ENCODE data around the gene CAMK2D.

CAMK2D gene

GRCh38 chr4:113524096-113524495 lies 237.4 kb downstream of the CAMK2D start:
- Histone ChIP-seq H3K9me3 (ENCODE audit: control insufficient read depth, insufficient read depth, low read length) (no peaks in the 10 kb centered on the region), H3K27me3 (ENCODE audit: control insufficient read depth, insufficient read depth, low read length) (no peaks in the 10 kb centered on the region), H3K4me1 (ENCODE audit: control insufficient read depth, insufficient read depth, low read length) (no peaks in the 10 kb centered on the region), H3K36me3 (ENCODE audit: control insufficient read depth, insufficient read depth, low read length) (no peaks in the 10 kb centered on the region), H3K9ac (ENCODE audit: low read depth, low read length) (no peak overlapping the region), H3K4me3 (ENCODE audit: low read depth, low read length) (no peak overlapping the region)

- Histone ChIP-seq H3K4me1 (ENCODE audit: control insufficient read depth, insufficient read depth, low read length) (no peaks in the 10 kb centered on the region), H3K27me3 (ENCODE audit: control insufficient read depth, insufficient read depth, low read length) (no peaks in the 10 kb centered on the region), H3K4me3 (ENCODE audit: low read depth, low read length) (no peak overlapping the region), H3K9ac (ENCODE audit: low read depth, low read length) (no peak overlapping the region), H3K36me3 (ENCODE audit: control insufficient read depth, insufficient read depth, low read length) (no peaks in the 10 kb centered on the region), H3K9me3 (ENCODE audit: control insufficient read depth, insufficient read depth, low read length) (no peaks in the 10 kb centered on the region)
These were observed 239.1 kb downstream of the CAMK2D start for GRCh38 chr4:113522433-113522832.

GRCh38 chr4:113513382-113513781 lies 248.2 kb downstream of the CAMK2D start:
- H3K4me3 ChIP-seq (ENCODE audit: low read depth, low read length): no peak overlapping the region
- no peaks in the 10 kb centered on the region for H3K9me3 ChIP-seq (ENCODE audit: control insufficient read depth, insufficient read depth, low read length)
- no peak overlapping the region for H3K9ac ChIP-seq (ENCODE audit: low read depth, low read length)
- H3K36me3 ChIP-seq (ENCODE audit: control insufficient read depth, insufficient read depth, low read length): no peaks in the 10 kb centered on the region
- H3K27me3 ChIP-seq (ENCODE audit: control insufficient read depth, insufficient read depth, low read length): no peaks in the 10 kb centered on the region
- H3K4me1 ChIP-seq (ENCODE audit: control insufficient read depth, insufficient read depth, low read length): no peaks in the 10 kb centered on the region

GRCh38 chr4:113512880-113513279 lies 248.7 kb downstream of the CAMK2D start:
- no peaks in the 10 kb centered on the region for H3K9me3 ChIP-seq (ENCODE audit: control insufficient read depth, insufficient read depth, low read length)
- no peak overlapping the region for H3K4me3 ChIP-seq (ENCODE audit: low read depth, low read length)
- H3K4me1 ChIP-seq (ENCODE audit: control insufficient read depth, insufficient read depth, low read length): no peaks in the 10 kb centered on the region
- no peaks in the 10 kb centered on the region for H3K36me3 ChIP-seq (ENCODE audit: control insufficient read depth, insufficient read depth, low read length)
- H3K9ac ChIP-seq (ENCODE audit: low read depth, low read length): no peak overlapping the region
- H3K27me3 ChIP-seq (ENCODE audit: control insufficient read depth, insufficient read depth, low read length): no peaks in the 10 kb centered on the region

- no peaks in the 10 kb centered on the region for H3K36me3 ChIP-seq (ENCODE audit: control insufficient read depth, insufficient read depth, low read length)
These were observed 249.6 kb downstream of the CAMK2D start for GRCh38 chr4:113511944-113512343.

GRCh38 chr4:113509851-113510250 lies 251.7 kb downstream of the CAMK2D start:
- Histone ChIP-seq H3K9ac (ENCODE audit: low read depth, low read length) (no peak overlapping the region), H3K27me3 (ENCODE audit: control insufficient read depth, insufficient read depth, low read length) (no peaks in the 10 kb centered on the region), H3K4me1 (ENCODE audit: control insufficient read depth, insufficient read depth, low read length) (no peaks in the 10 kb centered on the region), H3K4me3 (ENCODE audit: low read depth, low read length) (no peak overlapping the region), H3K9me3 (ENCODE audit: control insufficient read depth, insufficient read depth, low read length) (no peaks in the 10 kb centered on the region), H3K36me3 (ENCODE audit: control insufficient read depth, insufficient read depth, low read length) (no peaks in the 10 kb centered on the region)

More at GRCh38 chr4:113511944-113512343, 249.6 kb downstream of the CAMK2D start:
- H3K27me3 ChIP-seq (ENCODE audit: control insufficient read depth, insufficient read depth, low read length): no peaks in the 10 kb centered on the region
- H3K9ac ChIP-seq (ENCODE audit: low read depth, low read length): no peak overlapping the region
- no peak overlapping the region for H3K4me3 ChIP-seq (ENCODE audit: low read depth, low read length)
- no peaks in the 10 kb centered on the region for H3K4me1 ChIP-seq (ENCODE audit: control insufficient read depth, insufficient read depth, low read length)
- no peaks in the 10 kb centered on the region for H3K9me3 ChIP-seq (ENCODE audit: control insufficient read depth, insufficient read depth, low read length)

GRCh38 chr4:113505044-113505443 lies 256.5 kb downstream of the CAMK2D start:
- H3K4me3 ChIP-seq (ENCODE audit: low read depth, low read length): no peak overlapping the region
- no peaks in the 10 kb centered on the region for H3K4me1 ChIP-seq (ENCODE audit: control insufficient read depth, insufficient read depth, low read length)
- H3K27me3 ChIP-seq (ENCODE audit: control insufficient read depth, insufficient read depth, low read length): no peaks in the 10 kb centered on the region
- no peaks in the 10 kb centered on the region for H3K36me3 ChIP-seq (ENCODE audit: control insufficient read depth, insufficient read depth, low read length)
- no peaks in the 10 kb centered on the region for H3K9me3 ChIP-seq (ENCODE audit: control insufficient read depth, insufficient read depth, low read length)
- no peak overlapping the region for H3K9ac ChIP-seq (ENCODE audit: low read depth, low read length)

- H3K27me3 ChIP-seq (ENCODE audit: control insufficient read depth, insufficient read depth, low read length): no peaks in the 10 kb centered on the region
- no peak overlapping the region for H3K4me3 ChIP-seq (ENCODE audit: low read depth, low read length)
- H3K9ac ChIP-seq (ENCODE audit: low read depth, low read length): no peak overlapping the region
- H3K9me3 ChIP-seq (ENCODE audit: control insufficient read depth, insufficient read depth, low read length): no peaks in the 10 kb centered on the region
- no peaks in the 10 kb centered on the region for H3K36me3 ChIP-seq (ENCODE audit: control insufficient read depth, insufficient read depth, low read length)
- no peaks in the 10 kb centered on the region for H3K4me1 ChIP-seq (ENCODE audit: control insufficient read depth, insufficient read depth, low read length)
These were observed 257.1 kb downstream of the CAMK2D start for GRCh38 chr4:113504422-113504821.

- Histone ChIP-seq H3K4me1 (ENCODE audit: control insufficient read depth, insufficient read depth, low read length) (no peaks in the 10 kb centered on the region), H3K36me3 (ENCODE audit: control insufficient read depth, insufficient read depth, low read length) (no peaks in the 10 kb centered on the region), H3K4me3 (ENCODE audit: low read depth, low read length) (no peak overlapping the region)
These were observed 257.8 kb downstream of the CAMK2D start for GRCh38 chr4:113503691-113504090.

GRCh38 chr4:113502906-113503305 lies 258.6 kb downstream of the CAMK2D start:
- Histone ChIP-seq H3K4me1 (ENCODE audit: control insufficient read depth, insufficient read depth, low read length) (no peaks in the 10 kb centered on the region), H3K27me3 (ENCODE audit: control insufficient read depth, insufficient read depth, low read length) (no peaks in the 10 kb centered on the region), H3K36me3 (ENCODE audit: control insufficient read depth, insufficient read depth, low read length) (no peaks in the 10 kb centered on the region), H3K9ac (ENCODE audit: low read depth, low read length) (no peak overlapping the region), H3K9me3 (ENCODE audit: control insufficient read depth, insufficient read depth, low read length) (no peaks in the 10 kb centered on the region), H3K4me3 (ENCODE audit: low read depth, low read length) (no peak overlapping the region)

More at GRCh38 chr4:113503691-113504090, 257.8 kb downstream of the CAMK2D start:
- Histone ChIP-seq H3K9me3 (ENCODE audit: control insufficient read depth, insufficient read depth, low read length) (no peaks in the 10 kb centered on the region), H3K27me3 (ENCODE audit: control insufficient read depth, insufficient read depth, low read length) (no peaks in the 10 kb centered on the region), H3K9ac (ENCODE audit: low read depth, low read length) (no peak overlapping the region)

GRCh38 chr4:113502476-113502875 lies 259.1 kb downstream of the CAMK2D start:
- Histone ChIP-seq H3K27me3 (ENCODE audit: control insufficient read depth, insufficient read depth, low read length) (no peaks in the 10 kb centered on the region), H3K4me1 (ENCODE audit: control insufficient read depth, insufficient read depth, low read length) (no peaks in the 10 kb centered on the region), H3K36me3 (ENCODE audit: control insufficient read depth, insufficient read depth, low read length) (no peaks in the 10 kb centered on the region)

GRCh38 chr4:113500424-113500823 lies 261.1 kb downstream of the CAMK2D start:
- Histone ChIP-seq H3K9ac (ENCODE audit: low read depth, low read length) (no peak overlapping the region), H3K4me3 (ENCODE audit: low read depth, low read length) (no peak overlapping the region), H3K36me3 (ENCODE audit: control insufficient read depth, insufficient read depth, low read length) (peaks cover 6% of the 10 kb centered on the region), H3K4me1 (ENCODE audit: control insufficient read depth, insufficient read depth, low read length) (no peaks in the 10 kb centered on the region), H3K27me3 (ENCODE audit: control insufficient read depth, insufficient read depth, low read length) (no peaks in the 10 kb centered on the region), H3K9me3 (ENCODE audit: control insufficient read depth, insufficient read depth, low read length) (peaks cover 4% of the 10 kb centered on the region)

More at GRCh38 chr4:113502476-113502875, 259.1 kb downstream of the CAMK2D start:
- Histone ChIP-seq H3K9me3 (ENCODE audit: control insufficient read depth, insufficient read depth, low read length) (no peaks in the 10 kb centered on the region), H3K4me3 (ENCODE audit: low read depth, low read length) (no peak overlapping the region), H3K9ac (ENCODE audit: low read depth, low read length) (no peak overlapping the region)

All from iPS-15b (cell line).